Spleen (tissue), 7 donors: Measurements from ENCODE around the gene DYNLT1.
"Not testable (repeated sequence)": the region's sequence is repeated elsewhere in the genome, so short reads cannot be mapped to it uniquely, and the experiment has no call there.

Experiments used
- CTCF ChIP-seq, 11 experiments: fragments of 200-600 bp in 7 of 11; fragments of 450-650 bp in 4 of 11; sonication (generic) in 4 of 11; IDR thresholded peaks in 8 of 11; conservative IDR thresholded peaks in 3 of 11; 1 replicate in 7 of 11; 2 replicates in 4 of 11; pipeline versions ENCODE4 v1.4.0 to v1.8.0; 2016 to 2021; ENCODE audit warnings: antibody characterized with exemption in 11 of 11, inconsistent platforms in 4 of 11, mild to moderate bottlenecking in 1 of 11
- POLR2A ChIP-seq, 3 donors: fragments of 450-650 bp; IDR thresholded peaks; one replicate each; pipeline ENCODE4 v1.5.1; 2017; ENCODE audit warnings: antibody characterized with exemption in 3 of 3, mild to moderate bottlenecking in 1 of 3
- POLR2AphosphoS5 ChIP-seq, 3 donors: sonication (generic); formaldehyde crosslinking; IDR thresholded peaks; one replicate each; pipeline ENCODE4 v1.5.1; 2017; ENCODE audit warnings: antibody characterized with exemption in 3 of 3
- donor health status: DM: no; HTN: no; CAD: no; lungs with moderate emphysema.
- donor health status: DM: no; HTN: no; CAD: no.
- donor health status: DM: no; HTN: no; CAD: no.

- TF ChIP-seq CTCF (IDR thresholded peaks at IDR 0.05 in 8 of 11, conservative IDR thresholded peaks at IDR 0.05 in 3 of 11); POLR2A (IDR thresholded peaks at IDR 0.05); POLR2AphosphoS5 (IDR thresholded peaks at IDR 0.05): not testable (repeated sequence)
These were observed 38.5 kb downstream of the DYNLT1 start for GRCh38 chr6:158606011-158606410.
